Measurements from ENCODE around the gene ADRB2. TPM values are rescaled to one million over a fixed set of nuclear protein-coding genes. Genes with fewer than 3 reads are reported as not detected.

ADRB2 gene
- polyA plus RNA-seq, 3 donors: 6.8 to 10.9 (median 10.8) TPM

GRCh38 chr5:148833122-148833521, 6.7 kb downstream of the ADRB2 start:
- Mint-ChIP-seq H3K27me3 (ENCODE audit: low read depth in 3 of 3) (no peaks in the 10 kb centered on the region), H3K27ac (peak overlapping the region in 6 of 7 donors; percentile 54 to 93 (median 73)), H3K4me3 (peak overlapping the region; percentile 58 to 96), H3K36me3 (peaks cover 46 to 51% of the 10 kb centered on the region in 2 donors), H3K4me1 (peaks cover 84% of the 10 kb centered on the region), H3K9me3 (peaks cover 0 to 2% (median 0%) of the 10 kb centered on the region in 7 donors)
- peaks cover 62 to 72% of the 10 kb centered on the region in 2 donors for H3K4me1 ChIP-seq (ENCODE audit: control insufficient read depth in 1 of 2, insufficient read depth in 2 of 2, low read length in 2 of 2)
- no peak for TF ChIP-seq CTCF (IDR thresholded peaks at IDR 0.05)
- H3K4me2 ChIP-seq (replicated peaks; ENCODE audit: extremely low read depth, low read length, poor library complexity, severe bottlenecking): peak overlapping the region; percentile 89
- peaks cover 93% of the 10 kb centered on the region for H4K20me1 ChIP-seq (ENCODE audit: insufficient read depth, low read length)
- peaks cover 8 to 41% of the 10 kb centered on the region in 2 donors for H3K36me3 ChIP-seq (replicated peaks in 1 of 2; ENCODE audit: control insufficient read depth in 1 of 2, insufficient read depth in 2 of 2, low read length in 2 of 2)
- H3K9me3 ChIP-seq (replicated peaks in 1 of 2; ENCODE audit: control insufficient read depth in 1 of 2, insufficient read depth in 1 of 2, low read length in 2 of 2): no peaks in the 10 kb centered on the region
- H3K27me3 ChIP-seq (ENCODE audit: control insufficient read depth in 2 of 2, insufficient read depth in 2 of 2, low read length in 2 of 2): no peaks in the 10 kb centered on the region
- H3K27ac ChIP-seq (ENCODE audit: low read depth in 1 of 2, low read length in 2 of 2): peak overlapping the region; percentile 18 to 41
- peaks cover 99% of the 10 kb centered on the region for H3K79me2 ChIP-seq (ENCODE audit: insufficient read depth, low read length)
- DNase-seq: peak in 2 of 3 donors; percentile 38 to 46
- no CpG with 5 or more reads among the region's 2 CpGs for WGBS (ENCODE audit: insufficient coverage)
- intact Hi-C loops (cut with micrococcal nuclease): loop anchor here in 1 of 2 donors (10.0 kb wide), 1 partner anchor 648 kb away; no protein-coding TSS in a partner anchor
- no peak overlapping the region for H2AFZ ChIP-seq (ENCODE audit: insufficient read depth, low read depth, low read length, poor library complexity, severe bottlenecking)
- no peak overlapping the region for H3K9ac ChIP-seq (ENCODE audit: insufficient read depth, low read length, poor library complexity, severe bottlenecking)
- H3K4me3 ChIP-seq (replicated peaks in 1 of 3; ENCODE audit: low read depth in 2 of 3, low read length in 3 of 3): peak overlapping the region in 1 of 3 experiments; percentile 85

GRCh38 chr5:148833925-148834324, 7.5 kb downstream of the ADRB2 start:
- TF ChIP-seq CTCF (IDR thresholded peaks at IDR 0.05): no peak
- no peak overlapping the region for H2AFZ ChIP-seq (ENCODE audit: insufficient read depth, low read depth, low read length, poor library complexity, severe bottlenecking)
- WGBS (ENCODE audit: insufficient coverage): 83% methylated on average over 2 of the region's 2 CpGs
- H3K4me1 Mint-ChIP-seq: peaks cover 79% of the 10 kb centered on the region
- intact Hi-C loops (cut with micrococcal nuclease): loop anchor here in 1 of 2 donors (10.0 kb wide), 1 partner anchor 649 kb away; no protein-coding TSS in a partner anchor
- peaks cover 0 to 2% (median 0%) of the 10 kb centered on the region in 7 donors for H3K9me3 Mint-ChIP-seq
- DNase-seq: no peak
- no peak overlapping the region for H3K4me2 ChIP-seq (replicated peaks; ENCODE audit: extremely low read depth, low read length, poor library complexity, severe bottlenecking)
- no peak overlapping the region for H3K4me3 ChIP-seq (replicated peaks in 1 of 3; ENCODE audit: low read depth in 2 of 3, low read length in 3 of 3)
- H3K9ac ChIP-seq (ENCODE audit: insufficient read depth, low read length, poor library complexity, severe bottlenecking): no peak overlapping the region
- peaks cover 93% of the 10 kb centered on the region for H4K20me1 ChIP-seq (ENCODE audit: insufficient read depth, low read length)
- H3K27me3 Mint-ChIP-seq (ENCODE audit: low read depth in 3 of 3): no peaks in the 10 kb centered on the region
- peaks cover 99% of the 10 kb centered on the region for H3K79me2 ChIP-seq (ENCODE audit: insufficient read depth, low read length)
- no peaks in the 10 kb centered on the region for H3K27me3 ChIP-seq (ENCODE audit: control insufficient read depth in 2 of 2, insufficient read depth in 2 of 2, low read length in 2 of 2)
- no peak overlapping the region for H3K4me3 Mint-ChIP-seq
- peaks cover 53 to 58% of the 10 kb centered on the region in 2 donors for H3K36me3 Mint-ChIP-seq
- H3K36me3 ChIP-seq (replicated peaks in 1 of 2; ENCODE audit: control insufficient read depth in 1 of 2, insufficient read depth in 2 of 2, low read length in 2 of 2): peaks cover 12 to 49% of the 10 kb centered on the region in 2 donors
- no peak overlapping the region for H3K27ac ChIP-seq (ENCODE audit: low read depth in 1 of 2, low read length in 2 of 2)
- peaks cover 61 to 64% of the 10 kb centered on the region in 2 donors for H3K4me1 ChIP-seq (ENCODE audit: control insufficient read depth in 1 of 2, insufficient read depth in 2 of 2, low read length in 2 of 2)
- no peak overlapping the region for H3K27ac Mint-ChIP-seq
- no peaks in the 10 kb centered on the region for H3K9me3 ChIP-seq (replicated peaks in 1 of 2; ENCODE audit: control insufficient read depth in 1 of 2, insufficient read depth in 1 of 2, low read length in 2 of 2)

All from CD14-positive monocyte (primary cell).